ENCODE data around the gene SPACA7. TPM values are rescaled to one million over a fixed set of nuclear protein-coding genes. Genes with fewer than 3 reads are reported as not detected.
"Not testable (repeated sequence)": the region's sequence is repeated elsewhere in the genome, so short reads cannot be mapped to it uniquely, and the experiment has no call there.

The SPACA7 gene
- total RNA-seq, 2 experiments from 2014 or later = not detected

DNA sequence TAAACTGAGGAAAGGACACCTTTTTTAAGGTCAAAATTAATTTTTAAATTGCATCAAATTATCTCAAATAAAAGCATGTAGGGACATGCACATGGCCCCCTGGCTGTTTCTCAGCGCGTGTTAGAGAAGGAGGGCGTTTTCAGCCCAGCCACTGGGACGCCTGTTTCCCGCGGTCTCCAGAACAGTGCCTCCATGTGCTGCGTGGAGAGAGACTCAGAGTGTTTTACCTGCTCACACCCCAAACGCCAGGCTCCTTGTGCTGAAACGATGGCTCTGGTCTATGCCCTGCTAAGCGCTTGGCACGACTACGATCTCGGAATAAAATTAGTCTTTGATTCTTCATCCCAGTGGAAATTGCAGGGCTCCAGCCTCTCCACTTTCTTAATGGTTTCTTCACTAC is 20.0 kb upstream of the SPACA7 start:
- H3K36me3 Mint-ChIP-seq (ENCODE audit: low read depth) = no peaks in the 10 kb centered on the region
- DNase-seq = no peak
- no peak overlapping the region for H3K27ac Mint-ChIP-seq
- H3K27me3 Mint-ChIP-seq = no peaks in the 10 kb centered on the region
- ChIA-PET CTCF (no interaction called here), POLR2A (no interaction called here)
- H3K4me1 Mint-ChIP-seq = no peaks in the 10 kb centered on the region
- H3K4me3 Mint-ChIP-seq = no peak overlapping the region
- peaks cover 8% of the 10 kb centered on the region for H3K9me3 Mint-ChIP-seq

DNA sequence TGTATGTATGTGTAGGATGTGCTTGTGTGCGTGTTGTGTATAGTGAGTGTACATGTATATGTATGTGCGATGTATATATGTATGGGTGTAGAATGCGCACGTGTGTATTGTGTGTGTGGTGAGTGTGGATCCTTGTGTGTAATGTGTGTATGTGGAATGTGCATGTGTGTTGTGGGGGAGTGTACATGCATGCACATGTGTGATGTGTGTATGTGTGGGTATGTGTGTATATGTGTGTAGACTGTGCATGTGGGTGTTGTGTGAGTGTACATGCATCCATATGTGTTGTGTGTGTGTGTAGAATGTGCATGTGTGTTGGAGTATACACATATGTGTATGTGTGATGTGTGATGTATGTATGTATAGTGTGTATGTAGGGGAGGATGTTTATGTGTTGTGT is 18.0 kb upstream of the SPACA7 start:
- Mint-ChIP-seq H3K9me3 (peaks cover 10% of the 10 kb centered on the region), H3K4me1 (no peaks in the 10 kb centered on the region), H3K27ac (no peak overlapping the region), H3K4me3 (no peak overlapping the region), H3K36me3 (ENCODE audit: low read depth) (no peaks in the 10 kb centered on the region), H3K27me3 (no peaks in the 10 kb centered on the region)
- no peak for DNase-seq
- POLR2A ChIA-PET = no interaction called here
- CTCF ChIA-PET = no interaction called here

DNA sequence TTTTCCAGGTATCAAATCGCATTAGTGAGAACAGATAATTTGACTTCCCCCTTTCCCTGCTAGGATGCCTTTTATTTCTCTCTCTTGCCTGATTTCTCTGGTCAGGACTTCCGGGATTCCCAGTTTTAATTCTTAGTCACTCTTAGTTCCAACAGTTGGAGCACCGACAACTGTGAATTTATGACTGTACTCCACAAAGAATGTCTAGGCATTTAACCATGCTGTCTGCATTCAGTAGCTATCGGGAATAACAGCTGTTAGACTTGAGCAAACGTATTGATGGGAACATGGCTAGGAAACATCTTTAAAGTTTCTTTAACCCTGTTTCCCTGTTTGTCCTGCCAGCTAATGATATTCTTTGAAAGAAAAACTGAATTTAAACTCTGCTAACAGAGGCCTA is 14.1 kb upstream of the SPACA7 start:
- H3K27ac Mint-ChIP-seq = no peak overlapping the region
- DNase-seq = no peak
- ChIA-PET POLR2A (no interaction called here), CTCF (interaction anchor here (1.7 kb wide), 1 partner anchor 82 kb away, joined by 3 read pairs; no protein-coding TSS in a partner anchor)
- peaks cover 10% of the 10 kb centered on the region for H3K9me3 Mint-ChIP-seq
- H3K36me3 Mint-ChIP-seq (ENCODE audit: low read depth) = no peaks in the 10 kb centered on the region
- no peaks in the 10 kb centered on the region for H3K27me3 Mint-ChIP-seq
- no peaks in the 10 kb centered on the region for H3K4me1 Mint-ChIP-seq
- H3K4me3 Mint-ChIP-seq = no peak overlapping the region

DNA sequence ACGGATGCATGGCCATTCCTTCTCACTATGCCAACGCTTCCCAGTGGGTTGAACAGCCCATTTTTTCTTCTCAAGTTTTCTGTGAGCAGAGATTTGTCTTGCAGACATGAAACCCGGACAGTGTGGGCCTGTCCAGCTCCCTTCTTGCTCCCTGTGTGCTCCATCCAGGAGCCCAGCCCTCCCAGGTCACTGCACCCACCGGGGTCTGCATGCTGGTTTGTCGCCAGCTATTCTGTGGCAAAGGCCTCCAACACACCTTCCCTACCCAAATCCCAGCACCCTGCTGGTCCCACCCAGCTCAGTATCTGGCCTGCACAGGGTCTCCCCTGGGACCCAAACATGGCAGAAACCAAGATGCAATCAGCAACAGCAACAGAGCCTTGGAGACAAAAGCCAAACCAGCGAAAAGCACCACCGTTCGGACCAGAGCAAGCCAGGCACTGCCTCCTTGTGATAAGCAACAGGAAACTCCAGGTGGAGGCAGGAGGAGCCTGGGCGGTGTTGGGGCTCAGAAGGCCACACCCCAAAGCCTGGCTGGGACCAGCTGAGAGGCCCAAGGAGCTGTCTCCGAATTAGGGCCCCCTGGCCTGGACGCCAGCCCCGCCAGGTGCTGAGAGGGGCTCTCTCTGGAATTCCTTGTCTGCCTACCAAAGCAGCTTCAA is 12.2 kb upstream of the SPACA7 start:
- H3K9me3 Mint-ChIP-seq = peaks cover 4% of the 10 kb centered on the region
- H3K27me3 Mint-ChIP-seq = no peaks in the 10 kb centered on the region
- H3K4me1 Mint-ChIP-seq = no peaks in the 10 kb centered on the region
- DNase-seq = no peak
- POLR2A ChIA-PET = no interaction called here
- H3K4me3 Mint-ChIP-seq = no peak overlapping the region
- no peak overlapping the region for H3K27ac Mint-ChIP-seq
- CTCF ChIA-PET = no interaction called here
- H3K36me3 Mint-ChIP-seq (ENCODE audit: low read depth) = no peaks in the 10 kb centered on the region

DNA sequence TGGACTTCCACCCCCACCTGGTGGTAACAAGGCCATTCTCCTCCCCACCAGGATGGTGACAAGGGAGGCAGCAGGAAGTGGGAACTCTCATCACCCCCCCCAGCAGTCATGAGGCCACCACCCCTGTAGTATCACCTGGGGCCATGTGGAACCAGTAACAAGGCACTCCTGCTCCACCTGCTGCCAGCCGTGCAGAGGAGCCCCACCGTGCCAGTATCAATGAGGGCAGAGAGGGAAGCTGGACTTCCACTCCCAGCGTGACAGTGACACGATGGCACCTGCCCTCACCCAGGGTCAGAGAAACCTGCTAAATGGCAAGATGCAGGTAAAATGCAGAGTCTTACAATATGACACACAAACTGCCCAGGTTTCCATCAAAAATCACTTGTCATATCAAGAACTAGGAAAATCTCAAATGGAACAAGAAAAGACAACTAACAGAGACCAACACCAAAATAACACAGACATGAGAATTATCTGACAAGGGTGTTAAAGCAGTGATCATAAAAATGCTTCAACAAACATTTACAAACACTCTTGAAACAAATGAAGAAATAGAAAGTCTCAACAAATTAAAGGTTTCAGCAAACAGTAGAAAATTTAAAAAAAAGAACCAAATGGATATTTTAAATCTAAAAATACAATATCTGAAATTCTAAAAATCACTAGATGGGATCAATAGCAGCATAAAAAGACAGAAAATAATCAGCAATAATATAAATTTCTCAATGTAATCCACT is 9.1 kb upstream of the SPACA7 start:
- H3K9me3 Mint-ChIP-seq = peaks cover 4% of the 10 kb centered on the region
- no peak overlapping the region for H3K27ac Mint-ChIP-seq
- H3K4me1 Mint-ChIP-seq = no peaks in the 10 kb centered on the region
- DNase-seq = no peak
- no peaks in the 10 kb centered on the region for H3K36me3 Mint-ChIP-seq (ENCODE audit: low read depth)
- ChIA-PET CTCF (no interaction called here), POLR2A (no interaction called here)
- no peaks in the 10 kb centered on the region for H3K27me3 Mint-ChIP-seq
- H3K4me3 Mint-ChIP-seq = no peak overlapping the region

DNA sequence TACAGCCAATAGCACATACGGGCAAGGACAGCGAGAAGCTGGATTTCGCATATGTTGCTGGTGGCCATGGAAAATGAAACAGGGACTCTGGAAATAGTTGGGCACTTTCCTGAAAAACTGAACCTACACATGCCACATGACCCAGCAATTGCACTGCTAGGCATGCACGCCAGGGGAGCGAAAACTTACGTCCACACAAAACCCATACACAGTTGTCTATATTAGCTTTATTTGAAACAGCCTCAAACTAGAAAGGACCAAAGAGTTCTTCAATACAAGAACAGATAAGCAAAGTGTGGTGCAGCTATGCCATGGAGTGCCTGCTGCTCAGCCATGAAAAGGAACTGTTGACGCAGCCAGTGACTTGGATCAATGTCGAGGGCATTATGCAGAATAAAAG is 7.3 kb upstream of the SPACA7 start:
- Mint-ChIP-seq H3K36me3 (ENCODE audit: low read depth) (no peaks in the 10 kb centered on the region), H3K27me3 (no peaks in the 10 kb centered on the region), H3K4me3 (no peak overlapping the region), H3K9me3 (peaks cover 2% of the 10 kb centered on the region), H3K27ac (no peak overlapping the region), H3K4me1 (no peaks in the 10 kb centered on the region)
- DNase-seq = no peak
- ChIA-PET POLR2A (no interaction called here), CTCF (no interaction called here)

DNA sequence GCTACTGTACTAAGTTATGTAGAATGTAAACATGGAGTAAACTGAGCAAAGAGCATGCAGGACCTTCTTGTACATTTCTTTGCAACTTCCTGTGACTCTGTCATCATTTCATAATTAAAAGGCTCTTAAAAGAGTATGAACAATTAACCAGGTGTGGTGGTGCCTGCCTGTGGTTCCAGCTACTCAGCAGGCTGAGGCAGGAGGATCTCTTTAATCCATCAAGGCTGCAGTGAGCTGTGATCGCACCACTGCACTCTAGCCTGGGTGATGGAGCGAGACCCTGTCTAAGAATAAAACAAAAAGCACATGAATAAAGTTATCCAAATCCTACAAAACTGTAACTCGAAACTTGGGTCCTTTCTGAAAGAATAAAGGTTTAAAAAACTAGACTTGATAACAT is 5.8 kb upstream of the SPACA7 start:
- no peaks in the 10 kb centered on the region for H3K36me3 Mint-ChIP-seq (ENCODE audit: low read depth)
- no peak overlapping the region for H3K4me3 Mint-ChIP-seq
- ChIA-PET POLR2A (no interaction called here), CTCF (no interaction called here)
- no peaks in the 10 kb centered on the region for H3K4me1 Mint-ChIP-seq
- no peaks in the 10 kb centered on the region for H3K27me3 Mint-ChIP-seq
- no peak for DNase-seq
- no peak overlapping the region for H3K27ac Mint-ChIP-seq
- H3K9me3 Mint-ChIP-seq = peaks cover 5% of the 10 kb centered on the region

DNA sequence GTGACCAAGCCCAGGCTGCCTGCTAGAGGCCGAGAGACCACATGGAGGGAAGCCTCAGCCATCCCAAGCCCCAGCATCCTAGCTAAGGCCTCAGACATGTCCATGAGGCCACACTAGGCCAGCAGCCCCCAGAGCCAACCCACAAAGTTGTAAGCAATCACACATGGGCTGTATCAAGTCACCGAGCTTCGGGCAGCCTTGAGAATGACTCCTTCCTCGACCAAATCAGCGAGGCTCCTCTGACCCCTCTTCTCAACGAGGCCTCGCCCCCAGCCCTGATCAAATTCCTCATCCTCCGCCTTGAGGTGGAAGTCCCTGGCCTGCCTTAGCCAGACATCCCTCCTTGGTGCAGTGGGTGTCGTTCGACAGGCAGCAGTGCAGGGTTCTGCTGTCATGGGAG is 1.9 kb upstream of the SPACA7 start:
- POLR2A ChIA-PET = no interaction called here
- Mint-ChIP-seq H3K4me3 (no peak overlapping the region), H3K27ac (no peak overlapping the region), H3K36me3 (ENCODE audit: low read depth) (no peaks in the 10 kb centered on the region), H3K9me3 (peaks cover 2% of the 10 kb centered on the region), H3K4me1 (no peaks in the 10 kb centered on the region), H3K27me3 (no peaks in the 10 kb centered on the region)
- DNase-seq = no peak
- CTCF ChIA-PET = no interaction called here

DNA sequence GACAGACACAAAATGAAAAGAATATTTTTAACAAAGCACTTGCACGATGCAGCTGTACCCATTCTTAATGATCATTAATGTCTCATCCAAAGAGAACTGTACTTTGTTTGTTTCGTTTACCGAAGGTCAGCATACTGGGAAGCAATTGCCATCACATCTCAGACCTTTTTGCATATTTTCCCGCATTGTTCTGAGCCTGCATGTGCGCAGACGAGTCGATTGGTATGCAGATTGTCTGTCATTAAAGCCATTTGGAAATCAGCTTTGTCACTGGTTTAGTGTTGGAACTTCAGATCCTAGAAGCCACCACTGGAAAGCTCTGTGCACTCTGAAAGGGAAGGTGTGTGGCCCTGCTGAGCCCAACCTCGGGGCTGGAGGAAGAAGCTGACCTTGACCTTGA is 15.6 kb downstream of the SPACA7 start:
- Mint-ChIP-seq H3K27me3 (no peaks in the 10 kb centered on the region), H3K36me3 (ENCODE audit: low read depth) (no peaks in the 10 kb centered on the region), H3K9me3 (no peaks in the 10 kb centered on the region), H3K27ac (no peak overlapping the region), H3K4me3 (no peak overlapping the region), H3K4me1 (no peaks in the 10 kb centered on the region)
- no peak for DNase-seq
- CTCF ChIA-PET = no interaction called here
- POLR2A ChIA-PET = no interaction called here

DNA sequence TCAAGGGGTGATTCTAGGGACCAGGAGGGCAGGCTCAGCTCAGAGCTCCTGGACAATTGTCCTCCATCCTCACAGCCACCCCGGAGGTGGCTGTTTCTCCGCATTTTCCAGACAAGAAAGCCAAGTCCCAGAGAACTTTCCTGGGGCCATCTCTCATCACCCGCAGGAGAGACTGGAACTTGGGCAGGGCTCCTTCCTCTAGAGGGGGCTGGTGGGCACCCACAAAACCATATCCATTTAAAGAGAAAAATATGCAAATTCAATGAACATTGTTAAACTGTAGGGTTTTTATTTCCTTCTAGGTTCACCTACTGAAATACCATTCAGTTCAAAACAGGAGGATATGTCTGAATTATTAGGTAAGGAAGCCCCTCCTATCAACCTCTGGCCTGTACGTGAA is 16.6 kb downstream of the SPACA7 start:
- ChIA-PET POLR2A (no interaction called here), CTCF (no interaction called here)
- H3K9me3 Mint-ChIP-seq = no peaks in the 10 kb centered on the region
- H3K4me1 Mint-ChIP-seq = no peaks in the 10 kb centered on the region
- H3K36me3 Mint-ChIP-seq (ENCODE audit: low read depth) = no peaks in the 10 kb centered on the region
- H3K27me3 Mint-ChIP-seq = no peaks in the 10 kb centered on the region
- no peak for DNase-seq
- H3K27ac Mint-ChIP-seq = no peak overlapping the region
- H3K4me3 Mint-ChIP-seq = no peak overlapping the region

DNA sequence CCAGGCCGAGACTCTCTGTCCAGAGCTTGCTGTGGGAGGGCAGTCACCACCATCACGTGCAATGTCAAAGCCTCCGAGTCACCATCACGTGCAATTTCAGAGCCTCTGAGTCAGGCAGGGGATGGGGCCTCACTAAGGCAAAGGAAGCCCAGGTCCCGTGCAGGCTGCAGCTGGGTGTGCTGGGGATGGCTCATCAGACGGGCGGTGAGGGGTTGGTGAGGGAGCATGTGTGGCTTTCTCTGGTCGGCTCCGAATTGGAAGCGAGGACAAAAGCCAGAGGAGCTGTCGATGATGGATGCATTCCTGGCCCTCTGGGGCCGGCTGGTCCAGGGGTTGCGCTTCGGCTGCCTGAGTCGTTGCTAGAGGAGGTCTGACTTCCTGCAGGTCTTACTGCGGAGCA is 18.9 kb downstream of the SPACA7 start:
- DNase-seq; H3K27me3 Mint-ChIP-seq; H3K36me3 Mint-ChIP-seq (ENCODE audit: low read depth); H3K9me3 Mint-ChIP-seq; CTCF ChIA-PET; H3K4me1 Mint-ChIP-seq; H3K27ac Mint-ChIP-seq; POLR2A ChIA-PET; H3K4me3 Mint-ChIP-seq: not testable (repeated sequence)

DNA sequence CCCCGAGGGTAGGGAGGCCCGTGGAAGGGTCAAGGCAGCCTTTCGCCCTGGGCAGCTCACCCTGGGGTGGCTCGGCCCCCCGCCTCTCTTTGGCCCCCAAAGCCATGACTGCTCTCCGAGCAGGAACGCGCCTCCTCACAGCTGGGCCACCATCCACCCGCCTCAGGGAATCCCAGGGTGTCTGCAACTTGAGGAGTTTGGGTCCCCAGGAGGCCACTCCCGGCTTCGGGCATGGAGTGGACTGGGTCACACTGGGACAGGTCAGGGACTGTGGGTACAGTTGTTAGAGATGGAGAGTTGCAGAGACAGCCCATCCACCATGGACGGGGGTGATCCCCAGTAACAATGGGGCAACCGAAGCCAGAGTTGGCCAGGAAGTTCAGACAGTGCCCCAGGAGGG is 19.8 kb downstream of the SPACA7 start:
- POLR2A ChIA-PET; H3K27ac Mint-ChIP-seq; H3K27me3 Mint-ChIP-seq; H3K36me3 Mint-ChIP-seq (ENCODE audit: low read depth); H3K4me1 Mint-ChIP-seq; H3K9me3 Mint-ChIP-seq; DNase-seq; CTCF ChIA-PET; H3K4me3 Mint-ChIP-seq: not testable (repeated sequence)

DNA sequence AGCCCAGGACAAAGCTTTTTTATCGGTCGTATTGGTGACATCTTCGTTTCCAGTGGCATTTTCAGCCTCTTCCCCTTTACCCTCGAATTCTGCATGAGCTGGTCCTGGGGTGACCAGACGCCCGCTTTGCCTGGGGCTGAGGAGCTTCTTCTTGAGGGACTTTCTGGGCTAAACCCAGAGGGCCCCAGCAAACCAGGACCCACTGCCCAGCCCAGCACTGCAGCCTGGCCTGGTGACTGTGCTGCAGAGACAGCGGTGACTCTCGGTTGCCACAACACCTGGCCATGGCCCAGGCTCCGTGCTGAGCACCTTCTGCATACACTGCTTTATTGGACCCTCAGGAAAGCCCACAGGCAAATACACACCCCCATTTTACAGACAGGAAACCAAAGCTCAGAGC is 21.0 kb downstream of the SPACA7 start:
- Mint-ChIP-seq H3K27ac (no peak overlapping the region), H3K36me3 (ENCODE audit: low read depth) (no peaks in the 10 kb centered on the region), H3K9me3 (no peaks in the 10 kb centered on the region), H3K27me3 (no peaks in the 10 kb centered on the region), H3K4me1 (no peaks in the 10 kb centered on the region), H3K4me3 (no peak overlapping the region)
- ChIA-PET POLR2A (no interaction called here), CTCF (no interaction called here)
- no peak for DNase-seq

DNA sequence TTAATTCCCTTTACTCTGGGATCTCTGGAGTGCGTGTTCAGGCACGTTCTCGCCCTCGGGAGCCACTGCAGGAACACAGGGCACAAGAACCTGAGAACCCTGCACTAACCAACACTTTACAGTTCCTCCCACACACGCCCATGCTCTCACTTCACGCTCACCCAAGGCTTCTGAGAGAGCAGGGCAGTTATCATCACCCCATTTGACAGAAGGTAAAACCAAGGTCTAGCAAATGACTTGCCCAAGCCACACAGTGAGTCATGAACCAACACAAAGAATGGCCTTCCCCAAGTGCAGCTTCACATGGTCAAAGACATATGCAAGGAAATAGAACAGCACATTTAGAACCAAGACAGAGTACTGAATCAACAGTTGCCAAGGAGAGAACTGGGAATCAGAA is 22.2 kb downstream of the SPACA7 start:
- H3K27ac Mint-ChIP-seq; H3K36me3 Mint-ChIP-seq (ENCODE audit: low read depth); H3K9me3 Mint-ChIP-seq; POLR2A ChIA-PET; CTCF ChIA-PET; H3K27me3 Mint-ChIP-seq; H3K4me1 Mint-ChIP-seq; H3K4me3 Mint-ChIP-seq; DNase-seq: not testable (repeated sequence)
